Measurements from ENCODE around the gene TRAF4.

The TRAF4 gene

DNA sequence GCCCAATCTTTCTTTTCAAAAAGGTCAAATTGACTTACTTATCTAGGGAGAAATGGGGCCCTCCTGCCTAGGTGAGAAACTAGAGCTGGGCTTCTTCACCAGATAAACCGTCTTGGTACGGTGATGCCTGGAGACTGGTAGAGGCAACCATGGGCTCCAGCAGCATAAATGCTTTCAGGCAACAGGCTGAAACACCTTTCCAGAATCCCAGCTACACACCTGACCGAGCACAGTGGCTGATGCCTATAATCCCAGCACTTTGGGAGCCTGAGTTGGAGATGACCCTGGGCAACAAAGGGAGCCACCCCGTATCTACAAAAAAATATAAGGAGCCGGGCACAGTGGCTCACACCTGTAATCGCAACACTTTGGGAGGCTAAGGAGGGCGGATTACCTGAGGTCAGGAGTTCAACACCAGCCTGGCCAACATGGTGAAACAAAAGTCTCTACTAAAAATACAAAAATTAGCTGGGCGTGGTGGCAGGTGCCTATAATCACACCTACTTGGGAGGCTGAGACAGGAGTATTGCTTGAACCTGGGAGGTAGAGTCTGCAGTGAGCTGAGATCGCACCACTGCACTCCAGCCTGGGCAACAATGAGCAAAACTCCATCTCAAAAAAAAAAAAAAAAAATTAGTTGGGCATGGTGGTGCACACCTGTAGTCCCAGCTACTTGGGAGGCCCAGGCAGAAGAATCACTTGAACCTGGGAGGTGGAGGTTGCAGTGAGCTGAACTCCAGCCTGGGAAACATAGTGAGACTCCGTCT, 8.0 kb downstream of the TRAF4 start:
- H3K4me3 ChIP-seq (replicated peaks; ENCODE audit: low read depth, low read length) = no peak overlapping the region
- no peak for TF ChIP-seq CTCF (IDR thresholded peaks at IDR 0.05; ENCODE audit: low read length, missing control alignments)
- no peak for DNase-seq (ENCODE audit: low read depth)

DNA sequence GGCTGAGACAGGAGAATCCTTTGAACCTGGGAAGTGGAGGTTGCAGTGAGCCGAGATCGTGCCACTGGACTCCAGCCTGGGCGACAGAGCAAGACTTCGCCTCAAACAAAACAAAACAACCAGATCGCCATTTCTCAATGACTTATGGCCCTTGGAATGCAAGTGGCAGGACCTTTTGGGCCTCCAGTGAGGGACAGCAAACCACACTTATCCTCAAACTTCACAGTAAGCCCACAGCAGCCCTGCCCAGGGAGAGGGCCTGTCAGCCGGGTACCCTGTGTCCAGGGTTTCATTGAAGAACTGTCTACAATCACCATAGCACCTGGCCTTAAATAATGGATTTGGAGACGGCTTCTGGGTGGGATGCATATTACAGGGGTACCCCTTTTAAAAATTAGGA, 11.7 kb downstream of the TRAF4 start:
- no peak for DNase-seq (ENCODE audit: low read depth)
- H3K4me3 ChIP-seq (replicated peaks; ENCODE audit: low read depth, low read length) = no peak overlapping the region
- TF ChIP-seq CTCF (IDR thresholded peaks at IDR 0.05; ENCODE audit: low read length, missing control alignments) = no peak

DNA sequence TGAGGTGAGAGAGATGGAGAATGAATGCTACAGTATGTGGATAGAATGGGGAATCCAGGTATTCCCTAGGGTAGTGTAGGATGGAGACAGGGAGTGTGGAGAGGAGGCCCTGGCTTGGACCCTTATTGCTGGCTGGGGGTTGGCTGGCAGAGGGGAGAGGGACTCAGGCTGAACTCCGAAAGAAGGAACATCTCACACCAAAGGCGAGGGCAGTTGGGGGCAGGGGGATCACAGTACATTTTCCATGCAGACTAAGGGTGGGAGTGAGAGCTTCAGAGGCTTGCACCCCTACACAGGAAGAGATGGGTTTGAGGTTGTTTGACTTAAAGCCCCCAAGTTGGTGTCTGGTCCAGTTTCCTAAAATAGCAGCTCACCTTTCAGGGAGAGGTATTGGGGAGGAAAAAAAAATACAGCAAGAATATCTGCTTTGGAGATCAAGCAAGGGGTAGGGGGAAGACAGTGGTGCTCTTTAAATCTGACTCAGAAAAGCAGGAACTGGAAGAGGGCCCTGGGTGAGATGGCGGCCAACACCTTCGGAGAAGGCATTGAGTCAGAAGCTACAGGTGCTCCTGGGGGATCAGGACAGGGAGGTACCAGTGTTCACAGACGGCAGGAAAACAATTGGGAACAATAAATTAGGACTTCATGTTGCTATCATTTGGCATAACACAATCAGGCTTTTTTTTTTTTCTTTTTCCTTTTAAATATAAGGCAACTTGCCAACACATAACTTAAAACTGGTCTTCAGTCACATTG, 12.4 kb downstream of the TRAF4 start:
- no peak for TF ChIP-seq CTCF (IDR thresholded peaks at IDR 0.05; ENCODE audit: low read length, missing control alignments)
- DNase-seq (ENCODE audit: low read depth) = no peak
- no peak overlapping the region for H3K4me3 ChIP-seq (replicated peaks; ENCODE audit: low read depth, low read length)

- no peak for DNase-seq (ENCODE audit: low read depth)
- no peak overlapping the region for H3K4me3 ChIP-seq (replicated peaks; ENCODE audit: low read depth, low read length)
- TF ChIP-seq CTCF (IDR thresholded peaks at IDR 0.05; ENCODE audit: low read length, missing control alignments) = no peak
Observed at GRCh38 chr17:28758411-28759121, 14.8 kb downstream of the TRAF4 start.

- no peak overlapping the region for H3K4me3 ChIP-seq (replicated peaks; ENCODE audit: low read depth, low read length)
- DNase-seq (ENCODE audit: low read depth) = no peak
- no peak for TF ChIP-seq CTCF (IDR thresholded peaks at IDR 0.05; ENCODE audit: low read length, missing control alignments)
Observed at GRCh38 chr17:28759256-28759865, 15.6 kb downstream of the TRAF4 start.

- TF ChIP-seq CTCF (IDR thresholded peaks at IDR 0.05; ENCODE audit: low read length, missing control alignments) = no peak
Observed at GRCh38 chr17:28760601-28761562, 17.1 kb downstream of the TRAF4 start.

More at GRCh38 chr17:28760601-28761562, 17.1 kb downstream of the TRAF4 start:
- H3K4me3 ChIP-seq (replicated peaks; ENCODE audit: low read depth, low read length) = no peak overlapping the region
- DNase-seq (ENCODE audit: low read depth) = peak; percentile 73
